Embryonic facial prominence (tissue), 1 donor: ENCODE measurements around the gene GRK5.

Source experiments
- DNase-seq: peaks from one replicate; pipeline ENCODE4 v3.0.0-alpha.2; 2016; ENCODE audit errors: extremely low spot score

Gene GRK5

GRCh38 chr10:119442758-119443060 is 235.3 kb downstream of the GRK5 start:
- no peak for DNase-seq

DNA sequence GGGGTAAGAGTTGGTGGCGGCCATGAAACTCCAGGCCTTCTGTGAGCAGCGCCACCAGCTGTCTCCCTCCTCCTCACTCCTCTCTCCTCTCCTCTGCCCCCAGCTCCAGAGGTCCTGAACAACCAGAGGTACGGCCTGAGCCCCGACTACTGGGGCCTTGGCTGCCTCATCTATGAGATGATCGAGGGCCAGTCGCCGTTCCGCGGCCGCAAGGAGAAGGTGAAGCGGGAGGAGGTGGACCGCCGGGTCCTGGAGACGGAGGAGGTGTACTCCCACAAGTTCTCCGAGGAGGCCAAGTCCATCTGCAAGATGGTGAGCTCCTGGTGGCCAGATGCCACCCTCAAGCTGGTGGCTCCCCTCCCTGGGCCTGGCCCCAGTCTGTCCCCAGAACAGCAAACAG is 236.1 kb downstream of the GRK5 start:
- no peak for DNase-seq

DNA sequence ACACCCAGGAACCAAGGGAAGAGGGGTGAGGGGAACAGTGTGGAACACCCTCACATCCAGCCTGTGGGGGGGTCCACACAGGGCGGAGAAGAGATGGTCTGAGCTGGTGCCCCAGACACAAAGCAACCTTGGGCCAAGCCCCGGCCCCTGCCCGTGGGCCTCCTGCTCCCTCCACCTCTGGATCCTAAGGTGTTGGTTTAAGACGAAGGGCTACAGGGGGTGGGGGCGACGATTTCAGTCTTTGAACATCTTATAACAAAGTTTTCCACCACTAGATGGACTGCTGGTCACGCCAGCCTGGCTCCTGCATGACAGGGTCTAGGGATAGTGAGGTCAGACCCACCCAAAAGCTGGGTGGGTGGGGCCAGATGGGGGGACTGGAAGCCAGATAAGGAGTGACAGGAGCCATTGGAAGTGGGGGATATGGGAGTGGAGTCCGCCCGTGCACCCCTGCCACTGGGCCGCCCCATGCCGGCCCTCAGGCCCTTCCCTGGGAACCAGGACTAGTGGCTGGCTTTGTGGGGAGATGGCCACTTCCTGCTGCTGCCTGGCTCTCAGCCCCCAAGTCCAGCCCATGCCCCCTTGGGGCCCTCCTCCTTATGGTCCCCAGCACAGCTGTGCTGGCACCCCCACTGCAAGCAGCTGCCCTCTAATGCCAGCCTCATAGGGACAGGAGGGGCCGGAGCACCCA is 236.7 kb downstream of the GRK5 start:
- DNase-seq = no peak

DNA sequence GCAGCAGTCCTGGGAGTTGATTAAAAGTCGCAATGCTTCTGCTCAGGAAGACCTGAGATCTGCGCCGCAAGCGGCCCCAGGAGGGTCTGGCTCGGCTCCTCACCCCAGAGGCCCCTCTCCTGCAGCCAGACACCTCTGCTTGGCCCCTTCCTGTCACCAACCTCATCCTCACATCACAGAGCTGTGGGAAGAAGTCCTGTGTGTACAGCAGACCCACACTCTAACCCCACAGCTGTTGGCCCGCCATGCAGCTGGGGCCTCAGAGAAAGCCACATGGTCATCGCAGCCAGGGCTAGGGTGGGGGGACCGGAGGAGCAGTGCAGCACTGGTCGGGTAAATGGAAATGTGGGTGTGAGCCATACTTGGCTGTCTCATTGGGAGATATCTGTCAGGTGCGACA is 237.5 kb downstream of the GRK5 start:
- DNase-seq = no peak

GRCh38 chr10:119445311-119445934 is 238.1 kb downstream of the GRK5 start:
- no peak for DNase-seq

GRCh38 chr10:119445935-119446317 is 238.6 kb downstream of the GRK5 start:
- no peak for DNase-seq

DNA sequence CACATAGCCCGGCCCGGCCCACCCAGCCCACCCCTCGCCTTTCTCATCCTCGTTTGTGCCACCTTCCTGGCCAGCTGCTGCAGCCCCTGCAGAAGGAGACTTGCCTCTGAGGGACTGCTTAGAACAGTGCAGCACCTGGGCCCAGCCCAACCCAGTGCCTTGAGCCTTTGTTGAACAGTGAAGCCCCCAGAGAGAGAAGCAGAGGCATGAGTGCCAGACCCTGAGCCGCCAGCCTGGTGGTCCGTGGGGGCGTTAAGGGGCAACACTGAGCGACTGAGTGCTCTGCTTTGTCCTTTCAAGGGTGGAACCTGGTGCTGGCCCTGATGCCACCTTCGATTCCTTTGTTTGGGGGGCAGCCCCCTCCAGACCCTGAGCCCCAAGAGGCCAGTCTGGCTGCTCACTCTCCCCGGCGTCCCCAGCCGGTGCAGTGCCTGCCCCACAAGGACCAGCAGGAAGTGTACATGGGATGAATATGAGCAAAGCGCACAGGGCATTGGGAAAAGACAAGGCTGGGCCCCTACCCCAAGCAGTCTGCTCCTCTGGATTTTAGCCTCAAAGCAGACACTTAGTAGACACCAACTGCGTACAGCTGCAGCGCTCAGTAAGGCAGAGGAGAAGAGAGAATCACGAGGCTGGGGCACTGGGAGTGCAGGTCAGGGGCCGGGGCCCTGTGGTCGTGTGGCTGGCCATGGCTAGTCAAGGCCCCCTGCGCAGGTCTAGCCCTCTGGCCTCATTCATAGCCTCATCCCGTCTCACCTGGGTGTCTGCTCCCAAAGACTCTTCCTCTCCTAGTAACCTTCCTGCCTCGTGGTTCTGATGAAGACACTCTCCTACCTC is 239.3 kb downstream of the GRK5 start:
- no peak for DNase-seq

DNA sequence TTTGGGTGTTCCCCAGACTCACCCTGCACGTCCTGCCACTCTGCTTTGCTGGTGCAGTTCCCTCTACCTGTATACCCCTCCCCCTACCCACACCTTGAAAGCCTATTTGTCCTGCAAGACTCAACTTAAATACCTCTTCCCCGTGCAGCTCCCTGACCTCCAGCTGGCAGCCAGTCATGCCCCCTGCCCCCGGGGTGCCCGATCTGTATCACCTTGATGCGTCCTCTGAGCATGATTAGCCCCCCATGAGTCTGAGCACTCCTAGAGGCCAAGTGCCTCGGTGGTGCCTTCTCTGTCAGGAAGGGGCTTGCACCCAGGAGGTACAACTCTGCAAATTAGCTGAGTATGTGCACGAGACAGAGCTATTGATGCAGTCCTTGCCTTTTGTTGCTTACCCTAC is 240.1 kb downstream of the GRK5 start:
- DNase-seq = no peak

DNA sequence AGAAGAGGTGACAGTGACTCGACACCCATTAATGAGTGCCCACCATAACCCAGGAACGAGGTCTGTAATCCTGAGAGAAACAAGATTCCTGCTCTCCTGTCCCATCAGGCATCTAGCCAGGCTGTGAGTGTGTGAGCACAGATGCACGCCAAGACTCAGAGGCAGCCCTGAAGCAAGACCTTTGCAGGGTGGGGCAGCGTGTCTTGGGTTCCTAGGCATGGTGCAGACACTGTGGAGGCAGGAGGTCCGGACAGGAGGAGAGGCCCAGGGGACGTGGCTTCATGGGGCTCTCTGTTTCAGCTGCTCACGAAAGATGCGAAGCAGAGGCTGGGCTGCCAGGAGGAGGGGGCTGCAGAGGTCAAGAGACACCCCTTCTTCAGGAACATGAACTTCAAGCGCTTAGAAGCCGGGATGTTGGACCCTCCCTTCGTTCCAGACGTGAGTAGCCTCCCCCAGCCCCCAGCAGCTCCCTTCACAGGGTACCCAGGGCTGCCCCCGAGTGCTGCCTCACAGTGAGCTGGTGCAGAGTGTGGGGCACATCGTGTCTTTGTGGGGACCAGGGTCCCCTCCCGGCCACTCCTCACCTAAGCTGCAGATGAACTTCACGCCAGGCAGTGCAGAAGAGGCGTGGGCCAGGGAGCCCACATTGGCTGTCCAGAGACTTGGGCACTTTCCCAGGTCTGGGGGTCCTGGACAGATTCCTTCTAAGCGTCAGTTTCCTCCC is 240.6 kb downstream of the GRK5 start:
- no peak for DNase-seq

DNA sequence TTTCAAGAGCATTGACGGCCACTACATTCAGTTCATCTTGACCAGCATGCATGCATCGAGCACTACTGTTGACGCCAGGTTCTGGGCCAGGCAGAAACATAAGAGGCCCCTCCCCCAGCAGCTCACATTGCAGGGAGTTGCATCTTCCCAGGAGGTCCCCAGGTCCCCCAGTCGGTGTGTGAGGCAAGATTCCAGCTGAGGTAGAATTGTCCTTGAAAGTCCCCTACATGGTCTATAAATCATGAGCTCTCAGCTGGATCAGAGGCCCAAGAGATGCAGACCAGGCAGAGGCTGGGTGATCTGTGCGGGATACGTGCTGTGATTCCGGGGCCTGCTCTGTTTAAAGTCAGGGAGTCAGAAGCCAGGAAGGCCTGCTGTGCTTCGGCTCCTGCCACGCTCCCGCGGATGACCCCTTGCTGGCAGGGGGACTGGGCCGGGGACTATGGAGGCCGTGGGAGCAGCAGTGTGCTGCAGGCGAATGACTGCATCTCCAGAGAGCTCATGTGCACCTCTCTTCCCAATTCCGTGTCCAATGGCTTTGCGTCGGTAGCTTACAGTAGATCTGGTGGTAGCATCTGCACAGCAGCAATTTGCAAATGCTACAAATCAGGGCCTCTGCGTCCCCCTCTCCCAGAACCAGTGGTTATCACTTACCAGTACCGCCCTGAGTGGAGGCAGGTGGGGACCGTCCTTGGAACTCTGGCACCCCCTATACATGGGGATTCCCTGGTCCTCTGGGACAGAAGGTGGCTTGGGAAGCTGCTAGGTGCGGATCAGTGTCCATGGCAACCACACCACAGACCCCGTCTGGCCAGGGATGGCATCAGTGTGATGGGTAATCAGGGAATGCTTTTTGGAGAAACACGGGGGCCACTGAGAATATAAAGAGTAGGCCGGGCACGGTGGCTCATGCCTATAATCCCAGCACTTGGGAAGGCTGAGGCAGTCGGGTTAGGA is 241.5 kb downstream of the GRK5 start:
- no peak for DNase-seq

DNA sequence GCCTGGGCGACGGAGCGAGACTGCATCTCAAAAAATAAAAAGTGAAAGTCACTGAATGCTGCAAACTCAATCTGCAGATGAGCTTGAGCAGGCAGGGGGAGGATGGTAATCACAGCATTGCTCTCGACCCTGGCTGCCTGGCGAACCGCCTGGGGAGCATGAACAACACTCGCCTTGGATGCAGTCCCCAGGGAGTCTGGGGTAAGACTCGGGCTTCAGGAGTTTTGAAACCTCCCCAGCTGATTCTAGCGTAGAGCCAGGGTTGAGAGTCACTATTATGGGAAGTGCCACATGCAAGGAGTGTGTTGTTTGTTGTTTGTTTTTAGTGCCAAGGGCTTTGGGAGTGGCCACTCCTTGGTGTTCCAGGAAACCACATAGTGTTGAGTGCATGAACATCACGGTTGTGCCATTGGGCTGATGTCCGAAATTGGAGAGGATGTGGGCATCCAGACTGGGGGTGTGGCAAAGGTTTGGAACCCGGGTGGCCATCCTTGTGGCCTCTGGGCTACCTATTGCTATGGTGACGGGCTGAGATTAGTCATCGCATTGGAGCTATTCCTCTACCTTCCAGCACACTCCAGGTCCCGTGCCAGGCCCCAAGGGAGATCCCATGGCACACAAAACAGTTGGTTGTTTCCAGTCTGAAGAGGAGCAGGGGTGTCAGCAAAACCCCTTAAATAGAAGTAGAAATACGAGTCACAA is 242.5 kb downstream of the GRK5 start:
- no peak for DNase-seq

DNA sequence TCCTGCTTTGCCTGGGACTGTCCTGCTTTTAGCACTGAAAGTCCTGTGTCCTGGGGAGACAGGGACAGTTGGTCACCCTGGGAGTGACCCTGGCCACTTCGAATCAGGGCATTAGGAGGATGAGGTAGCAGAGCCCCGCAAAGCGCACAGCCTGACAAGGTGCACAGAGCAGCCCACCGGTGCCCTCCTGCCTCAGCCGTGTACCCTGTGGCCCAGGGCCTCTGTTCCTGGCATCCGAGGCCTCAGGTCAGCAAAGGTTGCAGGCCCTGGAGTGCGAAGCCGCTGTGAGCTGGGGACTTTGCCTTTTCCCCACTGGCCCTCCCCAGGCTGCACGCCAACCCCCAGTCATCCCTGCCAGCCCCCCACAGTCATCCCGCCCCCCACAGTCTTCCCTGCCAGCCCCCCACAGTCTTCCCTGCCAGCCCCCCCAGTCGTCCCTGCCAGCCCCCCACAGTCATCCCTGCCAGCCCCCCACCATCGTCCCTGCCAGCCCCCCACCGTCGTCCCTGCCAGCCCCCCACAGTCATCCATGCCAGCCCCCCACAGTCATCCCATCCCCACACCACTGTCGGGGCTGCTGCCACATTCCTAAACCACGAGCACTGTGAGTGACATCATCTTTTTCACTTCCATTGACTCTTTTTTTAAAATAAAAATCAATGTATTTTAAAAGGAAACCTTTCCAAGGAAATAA is 243.4 kb downstream of the GRK5 start:
- no peak for DNase-seq

DNA sequence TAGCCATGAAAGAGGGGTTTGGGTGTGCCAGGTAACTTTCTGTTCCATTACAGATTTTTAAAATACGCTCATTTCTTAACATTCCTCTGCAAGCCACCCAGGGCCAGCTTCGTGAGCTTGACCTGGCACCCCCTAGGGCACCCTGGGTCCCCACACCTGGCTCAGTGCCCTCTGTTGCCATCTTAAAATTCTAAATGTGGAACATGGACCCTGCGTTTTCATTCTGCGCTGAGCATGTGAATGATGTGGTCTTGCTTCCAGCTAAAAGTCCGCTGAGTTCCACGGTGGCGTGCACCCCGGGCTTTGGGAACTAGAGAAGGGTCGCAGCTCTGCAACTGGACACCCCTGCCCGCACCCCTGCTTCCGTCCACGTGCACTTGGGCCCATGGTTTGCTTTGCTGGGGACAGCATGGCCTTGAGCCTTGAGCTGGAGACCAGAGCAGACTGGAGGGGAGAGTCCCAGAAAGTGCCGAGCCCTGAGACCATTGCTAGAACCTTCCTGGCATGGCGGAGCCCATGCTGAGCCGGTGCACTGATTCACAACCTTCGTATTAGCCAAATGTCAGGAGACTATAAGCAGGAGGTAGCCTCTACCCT is 244.0 kb downstream of the GRK5 start:
- no peak for DNase-seq

- no peak for DNase-seq
These were observed 245.0 kb downstream of the GRK5 start for GRCh38 chr10:119452396-119452795.

DNA sequence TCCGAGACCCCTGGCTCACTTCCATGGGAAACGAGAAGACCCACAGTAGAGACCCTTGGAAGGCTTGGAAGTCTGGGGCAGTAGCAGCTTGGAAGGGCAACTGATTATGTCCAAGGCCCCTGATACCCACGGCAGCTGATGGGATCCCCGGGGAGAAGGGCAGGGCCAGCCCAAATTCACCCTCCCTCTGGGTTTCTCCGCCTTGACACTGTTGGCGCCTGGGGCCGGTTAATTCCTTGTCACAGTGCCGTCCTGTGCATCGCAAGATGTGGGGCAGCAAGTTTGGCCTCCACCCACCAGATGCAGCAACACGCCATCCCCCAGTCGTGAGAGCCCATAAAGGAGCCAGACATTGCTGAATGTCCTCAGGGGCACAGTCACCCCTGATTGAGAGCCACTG is 245.9 kb downstream of the GRK5 start:
- no peak for DNase-seq

DNA sequence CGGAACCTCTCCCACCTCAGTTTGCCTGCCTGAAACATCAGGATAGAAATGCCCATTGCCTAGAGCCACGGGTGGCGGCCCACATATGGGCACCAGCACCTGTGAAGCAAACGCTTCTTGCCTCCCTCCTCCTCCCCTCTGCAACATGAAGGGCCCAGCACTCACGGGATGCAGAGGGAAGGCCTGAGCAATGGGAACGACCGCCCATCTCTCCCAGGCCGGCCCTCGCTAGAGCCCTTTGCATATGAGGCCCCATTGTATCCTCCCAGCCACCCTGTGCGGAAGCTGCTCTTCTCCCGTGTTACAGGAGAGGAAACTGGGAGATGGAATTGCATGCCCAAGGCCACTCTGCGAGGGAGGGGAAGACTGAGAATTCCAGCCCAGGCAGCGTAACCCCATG is 246.9 kb downstream of the GRK5 start:
- DNase-seq = no peak

DNA sequence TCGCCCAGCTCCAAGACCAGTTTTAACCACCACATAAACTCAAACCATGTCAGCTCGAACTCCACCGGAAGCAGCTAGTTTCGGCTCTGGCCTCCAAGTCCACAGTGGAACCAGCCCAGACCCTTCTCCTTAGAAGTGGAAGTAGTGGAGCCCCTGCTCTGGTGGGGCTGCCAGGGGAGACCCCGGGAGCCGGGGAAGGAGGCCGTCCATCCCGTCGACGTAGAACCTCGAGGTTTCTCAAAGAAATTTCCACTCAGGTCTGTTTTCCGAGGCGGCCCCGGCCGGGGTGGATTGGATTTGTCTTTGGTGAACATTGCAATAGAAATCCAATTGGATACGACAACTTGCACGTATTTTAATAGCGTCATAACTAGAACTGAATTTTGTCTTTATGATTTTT is 247.6 kb downstream of the GRK5 start:
- DNase-seq = no peak

- DNase-seq = no peak
These were observed 248.5 kb downstream of the GRK5 start for GRCh38 chr10:119455609-119456434.

DNA sequence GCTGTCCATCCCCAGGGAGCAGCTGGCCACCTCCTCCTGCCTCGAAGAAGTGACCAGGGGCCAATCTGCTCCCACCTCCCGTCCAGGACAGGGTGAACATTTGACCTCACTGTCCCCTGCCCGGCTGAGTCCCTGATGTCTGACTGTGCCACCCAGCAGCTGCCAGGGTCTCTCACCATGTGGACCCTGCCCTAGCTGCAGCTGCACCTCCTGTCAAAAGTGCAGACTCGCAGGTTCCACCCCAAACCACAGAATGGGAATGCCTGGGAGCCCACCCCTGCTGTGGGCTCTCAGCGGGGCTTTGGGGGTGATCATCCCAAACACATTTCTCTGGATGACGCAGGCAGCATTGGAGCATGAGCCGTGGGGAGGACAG is 249.1 kb downstream of the GRK5 start:
- DNase-seq = no peak
